ENCODE measurements around the gene MYO10. TPM values are rescaled to one million over a fixed set of nuclear protein-coding genes. Genes with fewer than 3 reads are reported as not detected.
"Not testable (repeated sequence)": the region's sequence is repeated elsewhere in the genome, so short reads cannot be mapped to it uniquely, and the experiment has no call there.

MYO10 gene
- total RNA-seq, 1 donor from 2014 or later, result 56.7 TPM

GRCh38 chr5:16722097-16722495 lies 214.0 kb downstream of the MYO10 start:
- H3K4me3 Mint-ChIP-seq, result no peak overlapping the region
- H3K27me3 Mint-ChIP-seq (ENCODE audit: low read depth), result no peaks in the 10 kb centered on the region
- no peak for TF ChIP-seq CTCF (IDR thresholded peaks at IDR 0.05; ENCODE audit: unreplicated experiment)
- peaks cover 12% of the 10 kb centered on the region for H3K4me1 Mint-ChIP-seq
- no peak for DNase-seq (ENCODE audit: low spot score in 2 of 2, unreplicated experiment in 2 of 2)
- H3K36me3 Mint-ChIP-seq, result peaks cover 24% of the 10 kb centered on the region
- H3K9me3 Mint-ChIP-seq, result peaks cover 17% of the 10 kb centered on the region
- no peak overlapping the region for H3K27ac Mint-ChIP-seq

DNA sequence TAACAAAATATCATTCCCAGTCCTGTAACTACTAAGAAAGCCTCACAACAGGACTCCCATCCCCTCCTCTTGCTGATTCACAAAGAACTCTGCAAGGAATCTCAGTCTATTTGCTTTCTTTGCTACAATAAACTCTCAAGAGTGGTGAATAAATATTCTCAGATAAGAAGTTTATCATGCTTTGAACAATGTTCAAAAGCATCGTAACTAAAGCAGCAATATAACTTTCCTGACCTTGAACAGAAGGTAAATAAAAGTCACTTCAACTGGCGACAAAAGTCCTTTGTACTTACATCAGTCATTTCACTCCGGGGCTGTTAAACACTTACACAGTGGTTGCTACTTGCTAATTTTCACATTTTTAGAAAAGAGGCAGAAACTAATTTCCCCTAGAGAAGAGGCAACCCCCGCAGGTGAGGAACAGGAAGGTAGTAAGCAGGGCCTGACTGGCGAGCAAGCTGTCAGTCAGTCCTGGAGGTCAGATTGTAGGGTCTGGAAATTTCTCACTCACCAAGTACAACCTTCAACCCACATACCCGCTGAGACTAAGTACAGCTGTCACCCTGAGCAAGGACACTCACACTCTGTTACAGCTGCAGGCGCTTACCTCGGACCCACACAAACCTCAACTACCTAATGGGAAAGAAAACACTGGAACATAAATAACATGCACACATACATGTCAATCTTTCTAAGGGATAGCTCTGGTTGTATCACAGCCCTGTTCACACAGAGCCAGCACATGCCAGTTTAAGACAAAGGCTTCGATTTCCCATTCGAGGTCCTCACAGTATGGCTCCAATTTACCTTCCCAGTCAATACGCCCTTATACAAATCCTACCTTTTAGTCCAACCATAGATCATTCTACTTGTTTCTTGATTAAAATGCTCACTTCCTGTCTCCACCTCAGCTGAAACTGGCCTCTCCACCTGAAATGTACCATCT lies 214.7 kb downstream of the MYO10 start:
- peaks cover 24% of the 10 kb centered on the region for H3K36me3 Mint-ChIP-seq

GRCh38 chr5:16718036-16718435 lies 218.1 kb downstream of the MYO10 start:
- H3K4me3 Mint-ChIP-seq; H3K27ac Mint-ChIP-seq; H3K27me3 Mint-ChIP-seq (ENCODE audit: low read depth); H3K9me3 Mint-ChIP-seq; DNase-seq (ENCODE audit: low spot score in 2 of 2, unreplicated experiment in 2 of 2): not testable (repeated sequence)
- H3K36me3 Mint-ChIP-seq, result peaks cover 13% of the 10 kb centered on the region
- H3K4me1 Mint-ChIP-seq, result peaks cover 24% of the 10 kb centered on the region

More for the DNA sequence above, 214.7 kb downstream of the MYO10 start:
- TF ChIP-seq CTCF (IDR thresholded peaks at IDR 0.05; ENCODE audit: unreplicated experiment), result no peak
- no peak for DNase-seq (ENCODE audit: low spot score in 2 of 2, unreplicated experiment in 2 of 2)
- Mint-ChIP-seq H3K27me3 (ENCODE audit: low read depth) (no peaks in the 10 kb centered on the region), H3K27ac (no peak overlapping the region), H3K4me3 (no peak overlapping the region), H3K4me1 (peaks cover 15% of the 10 kb centered on the region), H3K9me3 (peaks cover 17% of the 10 kb centered on the region)

DNA sequence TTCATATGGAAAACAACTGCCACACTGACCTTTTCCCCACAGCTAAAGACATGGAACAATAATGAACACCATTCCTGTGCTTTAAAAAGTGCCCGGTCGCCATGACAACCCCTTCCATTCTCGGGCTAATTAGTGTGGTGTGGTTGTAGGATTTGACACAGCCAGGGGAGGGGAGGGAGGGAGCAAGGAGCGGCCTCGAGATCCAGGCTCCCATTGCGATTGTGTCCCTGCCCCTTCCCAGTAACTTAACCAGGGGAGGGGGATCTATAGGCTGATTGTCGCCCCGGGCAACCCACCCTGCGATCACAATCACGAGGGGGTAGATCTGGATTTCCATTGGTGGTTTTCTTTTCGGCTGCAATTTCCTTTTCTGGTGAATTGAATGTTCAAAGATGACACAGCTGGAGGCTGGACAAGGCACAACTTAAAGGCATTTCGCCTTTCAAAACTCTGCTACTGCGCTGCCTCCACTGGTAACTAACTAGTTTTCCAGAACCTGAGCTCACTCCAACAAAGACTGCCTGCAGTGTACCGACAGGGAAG lies 222.6 kb downstream of the MYO10 start:
- no peak for DNase-seq (ENCODE audit: low spot score in 2 of 2, unreplicated experiment in 2 of 2)
- Mint-ChIP-seq H3K9me3 (no peaks in the 10 kb centered on the region), H3K4me1 (peaks cover 22% of the 10 kb centered on the region)

DNA sequence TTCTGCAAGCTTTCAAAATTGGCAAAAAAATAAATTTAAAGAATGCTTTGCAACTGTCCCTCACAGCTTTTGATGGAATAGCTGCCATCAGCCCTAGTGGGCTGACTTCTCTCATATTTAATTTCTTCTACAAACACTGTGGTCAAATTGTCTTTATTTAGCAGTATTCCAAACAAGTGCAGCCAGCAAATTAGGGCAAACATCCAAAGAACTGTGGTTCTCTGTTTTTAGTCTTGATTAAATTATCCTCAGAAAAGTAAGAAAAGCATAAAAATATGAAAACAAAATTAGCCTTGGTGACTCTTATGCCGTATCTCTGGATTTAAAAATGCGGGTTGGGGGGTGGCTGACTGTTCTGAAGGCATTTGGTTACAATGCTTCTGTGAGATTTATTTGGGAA lies 223.5 kb downstream of the MYO10 start:
- no peaks in the 10 kb centered on the region for H3K9me3 Mint-ChIP-seq
- peak overlapping the region; percentile 74 for H3K27ac Mint-ChIP-seq
- peaks cover 24% of the 10 kb centered on the region for H3K36me3 Mint-ChIP-seq
- H3K4me3 Mint-ChIP-seq, result no peak overlapping the region
- no peak for TF ChIP-seq CTCF (IDR thresholded peaks at IDR 0.05; ENCODE audit: unreplicated experiment)
- no peak for DNase-seq (ENCODE audit: low spot score in 2 of 2, unreplicated experiment in 2 of 2)
- H3K4me1 Mint-ChIP-seq, result peaks cover 22% of the 10 kb centered on the region
- H3K27me3 Mint-ChIP-seq (ENCODE audit: low read depth), result no peaks in the 10 kb centered on the region

More for the DNA sequence above, 222.6 kb downstream of the MYO10 start:
- Mint-ChIP-seq H3K36me3 (peaks cover 18% of the 10 kb centered on the region), H3K27ac (peak overlapping the region; percentile 74), H3K4me3 (peak overlapping the region; percentile 57), H3K27me3 (ENCODE audit: low read depth) (no peaks in the 10 kb centered on the region)
- no peak for TF ChIP-seq CTCF (IDR thresholded peaks at IDR 0.05; ENCODE audit: unreplicated experiment)

GRCh38 chr5:16712178-16712577 lies 223.9 kb downstream of the MYO10 start:
- H3K4me3 Mint-ChIP-seq, result no peak overlapping the region
- peaks cover 18% of the 10 kb centered on the region for H3K4me1 Mint-ChIP-seq
- DNase-seq (ENCODE audit: low spot score in 2 of 2, unreplicated experiment in 2 of 2), result no peak
- H3K27me3 Mint-ChIP-seq (ENCODE audit: low read depth), result no peaks in the 10 kb centered on the region
- no peaks in the 10 kb centered on the region for H3K9me3 Mint-ChIP-seq
- peaks cover 28% of the 10 kb centered on the region for H3K36me3 Mint-ChIP-seq
- H3K27ac Mint-ChIP-seq, result no peak overlapping the region
- TF ChIP-seq CTCF (IDR thresholded peaks at IDR 0.05; ENCODE audit: unreplicated experiment), result no peak
